Activated naive CD4-positive, alpha-beta T cell treated with anti-CD3 and anti-CD28 coated beads, Interleukin-2, amount 50 U/mL, for 72 hours (primary cell): ENCODE measurements around the gene PTPRH. TPM values are rescaled to one million over a fixed set of nuclear protein-coding genes. Genes with fewer than 3 reads are reported as not detected.

Experiments
- ATAC-seq, 2 donors: fragments of 150-1000 bp; cut with Tn5 transposase; 2 replicates each; pipeline ENCODE4 v1.10.0; 2021; ENCODE audit warnings: mild to moderate bottlenecking in 2 of 2, moderate library complexity in 2 of 2
- DNase-seq, 2 donors: peaks; one replicate each; pipeline ENCODE4 v3.0.0; 2021 to 2022; ENCODE audit warnings: low spot score in 2 of 2
- H3K27ac Mint-ChIP-seq, 2 donors: one replicate each; pipeline ENCODE4 v1.8.0; 2022; ENCODE audit warnings: mild to moderate bottlenecking in 2 of 2, mixed read lengths in 2 of 2
- H3K36me3 Mint-ChIP-seq, 2 donors: one replicate each; pipeline ENCODE4 v1.8.0; 2022; ENCODE audit warnings: mixed read lengths in 2 of 2
- H3K9me3 Mint-ChIP-seq, 2 donors: one replicate each; pipeline ENCODE4 v1.8.0; 2022; ENCODE audit warnings: mixed read lengths in 2 of 2
- total RNA-seq, 2 donors: library from RNA; stranded (reverse); gene quantifications; one replicate each; pipeline ENCODE4 v1.2.3, GENCODE V29; 2022

The PTPRH gene
- total RNA-seq, 2 donors from 2014 or later: 0.19 TPM; not detected in 1

- no peak for ATAC-seq
- Mint-ChIP-seq H3K27ac (no peak overlapping the region), H3K9me3 (no peaks in the 10 kb centered on the region), H3K36me3 (no peaks in the 10 kb centered on the region)
- no peak for DNase-seq
Observed at GRCh38 chr19:55145232-55145631, 64.1 kb downstream of the PTPRH start.

DNA sequence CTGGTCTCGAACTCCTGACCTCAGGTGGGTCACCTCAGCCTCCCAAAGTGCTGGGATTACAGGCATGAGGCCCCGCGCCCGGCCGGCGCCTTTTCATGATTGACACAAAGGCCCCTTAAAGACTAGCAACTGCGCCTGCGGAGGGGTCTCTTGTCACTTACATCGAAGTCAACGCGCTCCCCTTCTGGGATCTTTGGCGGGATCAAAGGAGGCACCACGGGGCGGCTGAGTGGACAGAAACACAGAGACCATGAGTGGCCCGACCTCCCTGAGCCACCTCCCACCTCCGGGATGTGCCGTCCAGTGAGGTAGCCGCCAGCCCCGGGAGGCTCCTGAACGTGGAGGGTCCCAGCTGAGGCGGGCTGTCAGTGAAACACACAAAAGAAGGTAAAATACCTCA is 67.6 kb downstream of the PTPRH start:
- no peak for DNase-seq
- Mint-ChIP-seq H3K36me3 (no peaks in the 10 kb centered on the region), H3K9me3 (no peaks in the 10 kb centered on the region), H3K27ac (no peak overlapping the region)
- no peak for ATAC-seq

GRCh38 chr19:55137915-55138314 is 71.4 kb downstream of the PTPRH start:
- Mint-ChIP-seq H3K27ac (no peak overlapping the region), H3K36me3 (no peaks in the 10 kb centered on the region), H3K9me3 (no peaks in the 10 kb centered on the region)
- ATAC-seq (no peak), DNase-seq (no peak)

DNA sequence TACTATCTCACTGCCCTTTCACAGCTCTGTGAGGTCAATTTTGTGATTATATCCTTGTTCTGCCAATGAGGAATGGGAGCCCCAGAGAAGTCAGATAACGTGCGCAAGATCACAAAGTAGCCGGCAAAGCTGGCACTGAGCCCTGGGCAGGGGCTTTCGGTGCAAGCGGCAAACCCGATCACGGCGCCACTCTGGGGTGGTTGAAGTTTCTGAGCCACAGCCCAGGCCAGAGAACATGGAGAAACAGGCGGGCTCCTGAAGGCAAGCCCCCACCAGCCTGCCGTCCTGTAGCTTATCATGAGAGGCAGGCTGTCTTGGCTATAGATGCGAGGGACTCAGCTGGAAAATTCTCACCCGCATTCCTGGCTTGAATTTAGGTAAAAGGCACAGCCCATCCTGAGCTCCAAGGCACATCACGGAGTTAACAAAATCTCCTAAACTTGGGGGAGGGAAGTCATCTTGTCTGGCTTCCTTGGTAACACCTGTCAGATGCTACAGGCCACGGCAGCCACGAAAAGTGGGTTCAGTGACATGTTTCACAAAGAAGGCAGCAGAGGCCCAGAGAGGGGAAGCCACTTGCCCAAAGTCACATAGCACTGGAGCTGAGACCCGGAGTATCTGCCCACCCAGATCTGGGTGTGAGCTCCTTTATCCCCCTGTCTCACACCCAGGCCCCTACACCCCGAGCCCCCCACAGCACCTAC is 72.8 kb downstream of the PTPRH start:
- no peak overlapping the region for H3K27ac Mint-ChIP-seq
- no peaks in the 10 kb centered on the region for H3K36me3 Mint-ChIP-seq
- no peaks in the 10 kb centered on the region for H3K9me3 Mint-ChIP-seq
- no peak for ATAC-seq
- no peak for DNase-seq

DNA sequence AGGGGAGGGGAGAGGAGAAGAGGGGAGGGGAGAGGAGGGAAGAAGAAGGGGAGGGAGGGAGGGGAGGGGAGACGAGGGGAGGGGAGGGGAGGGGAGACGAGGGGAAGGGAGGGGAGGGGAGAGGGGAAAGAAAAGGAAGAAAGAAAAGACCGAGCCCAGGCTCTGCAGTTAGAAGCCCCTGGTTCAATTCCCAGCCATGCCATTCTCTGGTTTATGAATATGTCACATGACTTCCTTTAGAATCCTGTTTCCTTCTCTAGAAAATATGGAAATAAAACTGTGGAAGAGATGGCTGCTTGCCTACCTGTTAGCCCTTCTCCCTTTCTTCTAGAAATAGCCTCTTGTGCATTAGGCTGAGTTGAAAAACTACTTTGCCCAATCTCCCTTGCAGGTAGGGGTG is 74.6 kb downstream of the PTPRH start:
- Mint-ChIP-seq H3K27ac (no peak overlapping the region), H3K36me3 (no peaks in the 10 kb centered on the region), H3K9me3 (no peaks in the 10 kb centered on the region)
- no peak for DNase-seq
- ATAC-seq: no peak

DNA sequence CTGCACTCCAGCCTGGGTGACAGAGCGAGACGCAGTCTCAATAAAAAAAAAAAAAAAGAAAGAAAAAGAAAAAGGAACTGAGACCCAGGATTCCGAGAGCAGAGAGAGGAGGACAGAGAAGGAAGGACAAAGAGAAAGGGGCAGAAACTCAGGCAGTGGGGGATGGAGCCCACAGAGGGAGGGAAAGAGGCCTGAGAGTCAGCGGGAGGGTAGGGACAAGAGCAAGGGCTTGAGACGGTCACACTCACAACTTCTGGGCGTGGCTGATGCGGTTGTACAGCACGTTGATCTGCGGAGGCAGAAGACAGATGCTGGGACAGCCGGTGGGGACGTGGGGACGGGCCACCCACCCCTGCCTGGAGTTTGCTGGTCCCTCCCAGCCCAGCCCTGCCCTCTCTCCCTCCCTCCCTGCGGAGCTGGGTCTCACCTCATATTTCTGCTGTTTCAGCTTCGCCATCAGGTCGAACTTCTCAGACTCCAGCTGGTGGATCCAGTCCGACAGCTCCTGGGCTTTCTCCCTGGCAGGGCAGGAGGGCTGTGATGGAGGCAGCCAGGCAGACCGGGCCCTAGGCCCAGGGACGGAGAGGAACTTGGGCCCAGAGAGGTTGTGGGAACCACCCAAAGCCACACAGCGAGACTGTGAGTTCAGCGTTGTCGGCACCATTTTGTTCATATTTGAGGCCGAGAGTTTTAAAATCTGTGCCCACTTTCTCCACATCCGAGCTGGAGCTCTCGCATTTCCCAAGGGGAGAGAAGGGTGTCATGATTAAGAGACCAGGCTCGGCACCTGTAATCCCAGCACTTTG is 75.5 kb downstream of the PTPRH start:
- Mint-ChIP-seq H3K9me3 (no peaks in the 10 kb centered on the region), H3K27ac (no peak overlapping the region), H3K36me3 (no peaks in the 10 kb centered on the region)
- DNase-seq (no peak), ATAC-seq (no peak)

GRCh38 chr19:55132453-55133129 is 76.7 kb downstream of the PTPRH start:
- Mint-ChIP-seq H3K27ac (no peak overlapping the region), H3K9me3 (no peaks in the 10 kb centered on the region), H3K36me3 (no peaks in the 10 kb centered on the region)
- DNase-seq (no peak), ATAC-seq (no peak)

GRCh38 chr19:55131421-55131820 is 77.9 kb downstream of the PTPRH start:
- H3K27ac Mint-ChIP-seq: no peak overlapping the region
- no peak for ATAC-seq
- no peak for DNase-seq
- H3K9me3 Mint-ChIP-seq: no peaks in the 10 kb centered on the region
- no peaks in the 10 kb centered on the region for H3K36me3 Mint-ChIP-seq

Other genes starting within 250 kb of the PTPRH start
- gene NLRP2, start 243.1 kb downstream of the PTPRH start, total RNA-seq: 1 to 10 TPM; 2.3 to 7.0 TPM
- gene GP6, start 171.2 kb downstream of the PTPRH start, total RNA-seq: under 1 TPM in 1 of 2 donors, not detected in 1; 0.75 TPM
- 10 to 100 TPM; 15.9 to 16.0 TPM for gene RDH13, start 146.4 kb downstream of the PTPRH start, total RNA-seq
- 1 to 10 TPM; 1.2 to 2.6 TPM for gene EPS8L1, start 133.6 kb downstream of the PTPRH start, total RNA-seq
- 10 to 100 TPM; 52.7 to 76.5 TPM for gene PPP1R12C, start 91.9 kb downstream of the PTPRH start, total RNA-seq
- gene TNNT1, start 60.3 kb downstream of the PTPRH start, total RNA-seq: 1 to 10 TPM in 1 of 2 donors, not detected in 1; 1.3 TPM
- gene TNNI3, start 51.8 kb downstream of the PTPRH start, total RNA-seq: not detected
- under 1 TPM; 0.55 to 0.95 TPM for gene DNAAF3, start 42.9 kb downstream of the PTPRH start, total RNA-seq
- gene SYT5, start 29.2 kb downstream of the PTPRH start, total RNA-seq: not detected
- gene TMEM86B, start 19.3 kb upstream of the PTPRH start, total RNA-seq: 1 to 10 TPM; 7.7 to 8.1 TPM
- gene PPP6R1, start 49.5 kb upstream of the PTPRH start, total RNA-seq: 100 to 1,000 TPM; 160 to 225 TPM
- gene HSPBP1, start 70.6 kb upstream of the PTPRH start, total RNA-seq: 10 to 100 TPM; 24.9 to 40.8 TPM
- 1 to 10 TPM; 6.7 to 8.4 TPM for gene BRSK1, start 74.5 kb upstream of the PTPRH start, total RNA-seq
- not detected for gene TMEM150B, start 115.8 kb upstream of the PTPRH start, total RNA-seq
- 10 to 100 TPM; 30.7 to 56.2 TPM for gene KMT5C, start 130.4 kb upstream of the PTPRH start, total RNA-seq
- under 1 TPM; 0.39 to 0.95 TPM for gene COX6B2, start 145.2 kb upstream of the PTPRH start, total RNA-seq
- not detected for gene GARIN5B, start 153.8 kb upstream of the PTPRH start, total RNA-seq
- under 1 TPM in 1 of 2 donors, not detected in 1; 0.32 TPM for gene IL11, start 161.0 kb upstream of the PTPRH start, total RNA-seq
- gene TMEM190, start 167.3 kb upstream of the PTPRH start, total RNA-seq: not detected
- 1 to 10 TPM; 4.5 to 7.8 TPM for gene TMEM238, start 174.8 kb upstream of the PTPRH start, total RNA-seq
- 1,000 to 10,000 TPM; 2,540 to 2,693 TPM for gene RPL28, start 176.4 kb upstream of the PTPRH start, total RNA-seq
- gene UBE2S, start 198.3 kb upstream of the PTPRH start, total RNA-seq: 100 to 1,000 TPM; 192 to 343 TPM
- not detected for gene SHISA7, start 233.8 kb upstream of the PTPRH start, total RNA-seq